Measurements from ENCODE around the gene PROK1.

Gene PROK1

DNA sequence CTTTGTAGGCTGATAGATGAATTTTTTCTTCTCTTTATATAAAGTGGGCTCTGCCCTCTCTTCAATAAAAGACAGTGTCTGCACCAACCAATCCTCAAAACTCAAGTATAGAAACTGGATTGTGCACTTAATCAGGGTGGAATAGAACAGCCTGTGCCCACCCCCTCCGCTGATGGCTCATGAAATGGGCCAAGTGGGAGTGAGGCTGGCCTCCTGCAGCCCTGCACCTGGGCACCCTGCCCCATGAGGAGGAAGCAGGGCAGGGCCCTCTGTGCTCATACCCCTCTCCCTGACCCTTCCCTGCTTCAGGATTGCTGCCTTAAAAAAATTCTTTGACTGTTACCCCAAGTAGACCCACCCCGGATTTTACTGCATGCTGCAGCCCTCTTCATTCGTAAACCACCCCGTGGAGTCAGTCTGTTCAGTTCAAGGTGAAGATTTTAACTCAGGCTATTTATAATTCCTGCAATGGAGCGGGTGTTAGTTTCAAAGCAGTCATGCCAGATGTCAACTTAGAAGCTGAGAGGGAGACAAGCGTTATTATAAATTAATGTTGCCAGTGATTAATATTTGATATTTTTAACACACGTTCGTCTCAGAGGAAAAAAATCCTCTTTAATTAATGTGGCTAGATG is 15.8 kb downstream of the PROK1 start:
- no peak for DNase-seq

DNA sequence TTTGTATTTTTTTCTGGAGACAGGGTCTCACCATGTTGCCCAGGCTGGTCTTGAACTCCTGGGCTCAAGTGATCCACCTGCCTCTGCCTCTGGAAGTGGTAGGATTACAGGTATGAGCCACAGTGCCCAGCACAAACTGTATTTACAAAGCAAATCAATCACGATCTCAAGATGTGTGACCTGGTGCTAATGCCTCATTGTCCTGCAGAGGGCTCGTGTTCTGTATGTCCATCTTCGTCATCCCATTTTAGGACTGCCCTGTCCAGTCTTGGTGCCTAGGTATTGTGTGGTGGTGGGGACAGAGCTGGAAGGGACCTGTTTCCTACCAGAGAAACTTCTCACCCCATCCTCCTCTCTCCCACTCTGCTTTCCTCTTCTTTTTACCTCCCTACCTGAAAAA is 20.2 kb downstream of the PROK1 start:
- DNase-seq, result no peak

DNA sequence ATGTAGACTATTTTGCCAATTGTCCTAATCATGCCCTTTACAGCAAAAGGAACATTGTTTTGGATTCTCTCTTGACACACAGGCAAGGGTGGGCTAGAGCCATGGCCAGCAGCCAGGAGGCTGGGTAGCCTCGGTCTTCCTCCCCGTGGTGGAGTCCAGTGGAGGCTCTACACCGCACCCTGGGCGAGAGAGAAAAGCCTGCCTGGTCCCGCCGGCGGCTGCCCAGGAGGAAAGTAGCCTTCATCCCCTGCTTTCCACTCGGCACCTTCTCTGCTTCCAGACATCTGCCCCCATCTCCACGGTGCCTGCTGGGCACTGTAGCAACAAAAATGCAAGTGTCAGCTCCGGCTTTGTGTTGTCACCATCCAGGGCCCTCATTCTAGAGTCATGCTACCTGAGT is 21.6 kb downstream of the PROK1 start:
- DNase-seq, result no peak

DNA sequence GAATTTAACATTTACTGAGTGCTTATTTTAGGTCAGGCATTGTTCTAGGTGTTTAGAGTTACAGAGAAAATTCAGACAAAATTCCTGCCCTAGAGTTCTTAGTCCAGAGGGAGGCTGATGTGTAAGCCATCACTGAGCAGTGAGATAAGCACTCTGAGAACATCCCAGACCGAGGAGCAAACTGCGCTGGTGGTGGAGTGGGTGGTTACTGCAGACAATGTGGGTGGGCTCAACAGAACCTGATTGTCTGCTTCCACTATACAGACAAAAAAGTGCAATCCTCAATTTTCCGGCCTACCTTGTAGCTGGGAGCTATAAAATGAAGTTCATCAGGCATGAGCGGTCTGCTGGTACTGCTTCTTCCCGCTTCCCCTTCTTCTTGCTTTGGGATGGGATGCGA is 23.5 kb downstream of the PROK1 start:
- DNase-seq, result no peak

DNA sequence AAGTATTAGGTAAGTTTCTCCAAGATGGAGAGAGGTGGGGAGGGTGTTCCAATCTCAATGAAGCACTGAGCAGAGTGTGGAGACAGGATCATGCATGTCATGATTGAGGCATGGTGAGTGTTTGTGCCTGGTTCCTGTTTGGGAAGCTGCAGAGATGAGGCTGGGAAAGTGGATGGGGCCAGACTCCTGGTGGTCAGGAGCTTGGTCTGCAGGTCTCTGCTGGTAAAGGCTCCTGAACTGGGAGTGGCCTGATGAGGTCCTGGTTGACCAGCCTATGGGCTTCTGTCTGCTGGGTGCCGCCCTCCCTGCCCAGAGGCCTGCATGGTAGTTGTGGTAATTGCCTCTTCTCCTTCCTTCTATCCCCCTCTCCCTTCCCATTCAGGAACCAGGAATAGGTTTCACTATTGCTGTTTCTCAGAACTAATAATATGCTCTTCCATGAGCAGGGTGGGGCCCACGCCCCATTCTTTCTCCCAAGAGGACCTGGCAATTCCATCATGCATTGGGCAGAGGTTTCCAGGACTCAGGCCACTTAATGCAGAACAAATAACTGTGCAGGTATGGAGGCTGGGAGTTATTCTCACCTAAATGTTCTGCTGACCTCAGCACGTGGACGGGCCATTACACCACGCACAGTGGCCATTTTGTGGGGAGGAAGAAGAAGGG is 24.5 kb downstream of the PROK1 start:
- DNase-seq, result no peak

DNA sequence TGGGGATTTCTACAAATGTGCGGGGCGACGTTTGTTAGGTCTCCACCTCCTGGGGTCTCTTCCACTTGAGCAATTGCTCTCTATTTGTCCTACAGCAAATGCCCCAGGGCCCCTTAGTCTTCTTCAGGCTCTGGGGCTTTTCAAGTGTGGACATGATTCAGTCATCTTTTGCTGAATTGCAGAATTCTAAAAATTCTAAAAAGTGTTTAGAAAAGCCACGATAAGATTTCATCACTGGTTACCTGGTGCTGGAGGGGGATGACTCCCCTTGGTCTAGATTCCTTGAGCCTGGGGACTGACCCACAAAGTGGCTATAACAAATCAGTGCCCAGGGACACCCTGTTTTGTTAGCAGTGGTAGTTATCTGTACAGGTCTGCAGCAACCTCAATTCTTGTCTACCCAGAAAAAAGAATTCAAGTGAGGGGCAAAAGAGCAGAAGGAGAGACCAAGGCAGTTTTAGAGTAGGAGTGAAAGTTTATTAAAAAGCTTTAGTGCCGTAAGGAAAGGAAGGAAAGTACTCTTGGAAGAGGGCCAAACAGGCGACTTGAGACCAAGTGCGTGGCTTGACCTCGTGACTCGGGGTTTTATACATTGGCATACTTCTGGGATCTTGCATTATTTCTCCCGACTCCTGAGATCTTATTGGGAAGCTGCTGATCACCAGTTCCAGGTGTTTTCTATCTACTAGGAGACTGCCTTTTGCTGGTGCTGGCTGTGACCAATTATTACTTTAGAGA is 25.2 kb downstream of the PROK1 start:
- DNase-seq, result no peak

DNA sequence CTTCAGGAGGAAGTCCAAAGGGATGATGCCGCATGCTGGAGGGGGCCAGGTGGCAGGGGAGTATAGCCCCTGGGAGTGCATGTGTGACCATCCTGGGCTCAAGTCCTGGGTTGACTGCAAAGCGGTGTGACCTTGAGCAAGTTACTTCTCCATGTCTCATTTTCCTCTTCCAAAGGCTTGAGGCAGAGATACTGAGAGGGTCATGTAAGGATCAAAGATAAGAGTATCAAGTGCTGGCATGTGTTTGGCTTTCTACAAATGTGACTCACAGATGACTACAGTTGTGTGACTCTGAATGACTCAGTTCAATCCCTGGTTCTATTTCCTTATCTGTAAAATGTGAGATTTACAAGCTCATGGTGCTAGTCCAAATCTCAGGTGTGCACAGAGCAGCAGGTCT is 26.1 kb downstream of the PROK1 start:
- DNase-seq, result no peak

DNA sequence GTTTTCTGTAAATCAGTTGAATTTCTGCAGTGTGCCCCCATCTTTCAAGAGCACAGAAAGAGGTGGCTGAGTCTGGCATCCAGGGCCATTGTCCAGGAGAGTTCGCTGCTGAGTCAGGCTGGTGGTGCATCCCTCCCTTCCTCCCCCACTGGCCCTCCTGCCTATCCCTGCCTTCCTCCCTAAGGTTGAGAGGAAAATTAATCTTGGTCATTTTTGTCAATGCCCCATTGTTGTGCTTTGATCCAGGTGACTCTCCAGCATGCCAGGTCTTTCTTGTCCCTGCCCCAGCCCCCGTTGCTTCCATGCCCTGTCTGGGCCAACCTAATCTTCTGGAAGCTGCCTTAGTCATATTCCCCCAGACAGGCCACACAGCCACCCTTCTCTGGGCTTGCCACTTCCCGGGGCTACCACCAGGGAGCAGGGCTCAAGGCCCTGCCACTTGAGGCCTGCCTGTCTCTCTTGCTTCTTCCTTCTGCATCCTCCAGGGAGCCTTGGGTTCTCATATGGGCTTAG is 26.6 kb downstream of the PROK1 start:
- no peak for DNase-seq

DNA sequence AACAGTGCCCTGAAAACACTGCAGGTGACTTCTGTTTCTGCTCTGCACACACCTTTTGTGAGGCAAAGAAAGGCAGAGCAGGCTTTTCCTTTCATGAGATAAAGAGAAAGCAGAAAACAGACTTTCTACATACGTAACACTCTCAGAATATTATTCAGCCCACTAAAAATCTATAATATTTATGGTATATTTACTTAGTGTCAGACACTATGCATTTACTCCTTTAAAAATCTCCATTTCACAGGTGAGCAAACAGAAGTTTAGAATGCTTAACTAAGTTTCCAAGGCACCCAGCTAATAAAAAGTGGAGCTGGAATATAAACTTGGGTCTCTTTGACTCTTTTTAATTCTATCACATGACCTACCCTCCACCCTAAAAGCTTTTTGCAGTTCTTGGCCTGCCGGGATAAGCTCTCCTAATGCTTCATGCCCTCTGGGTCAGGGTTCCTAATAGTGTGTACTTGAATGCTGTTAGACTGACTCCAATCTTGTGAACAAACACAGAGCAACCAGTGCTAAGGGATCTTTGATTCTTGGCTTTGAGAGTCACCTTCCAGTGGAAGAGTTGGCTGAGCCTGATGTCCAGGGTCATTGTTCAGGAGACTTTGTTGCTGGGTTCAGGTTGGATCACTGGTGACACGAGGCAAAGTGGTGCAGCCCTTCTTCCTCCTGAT is 27.2 kb downstream of the PROK1 start:
- no peak for DNase-seq

DNA sequence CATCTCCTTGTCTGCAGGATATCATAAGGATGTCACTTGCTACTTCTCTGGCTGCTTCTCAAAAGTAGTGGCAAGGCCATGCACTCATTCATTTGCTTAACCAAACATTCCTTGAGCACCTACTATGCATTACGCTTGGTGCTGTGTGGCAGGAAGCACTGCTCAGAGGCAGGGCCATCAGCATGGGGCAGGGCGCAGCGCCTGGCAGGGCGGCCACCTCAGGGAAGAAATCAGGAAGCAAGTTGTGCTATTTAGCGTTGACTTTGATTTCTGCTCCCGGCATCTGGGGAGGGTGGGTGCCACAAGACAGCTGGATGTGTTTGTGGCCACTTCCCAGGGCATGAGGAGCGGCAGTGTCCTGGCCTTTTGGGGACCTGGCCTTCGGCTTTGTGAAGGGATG is 27.9 kb downstream of the PROK1 start:
- DNase-seq, result no peak

DNA sequence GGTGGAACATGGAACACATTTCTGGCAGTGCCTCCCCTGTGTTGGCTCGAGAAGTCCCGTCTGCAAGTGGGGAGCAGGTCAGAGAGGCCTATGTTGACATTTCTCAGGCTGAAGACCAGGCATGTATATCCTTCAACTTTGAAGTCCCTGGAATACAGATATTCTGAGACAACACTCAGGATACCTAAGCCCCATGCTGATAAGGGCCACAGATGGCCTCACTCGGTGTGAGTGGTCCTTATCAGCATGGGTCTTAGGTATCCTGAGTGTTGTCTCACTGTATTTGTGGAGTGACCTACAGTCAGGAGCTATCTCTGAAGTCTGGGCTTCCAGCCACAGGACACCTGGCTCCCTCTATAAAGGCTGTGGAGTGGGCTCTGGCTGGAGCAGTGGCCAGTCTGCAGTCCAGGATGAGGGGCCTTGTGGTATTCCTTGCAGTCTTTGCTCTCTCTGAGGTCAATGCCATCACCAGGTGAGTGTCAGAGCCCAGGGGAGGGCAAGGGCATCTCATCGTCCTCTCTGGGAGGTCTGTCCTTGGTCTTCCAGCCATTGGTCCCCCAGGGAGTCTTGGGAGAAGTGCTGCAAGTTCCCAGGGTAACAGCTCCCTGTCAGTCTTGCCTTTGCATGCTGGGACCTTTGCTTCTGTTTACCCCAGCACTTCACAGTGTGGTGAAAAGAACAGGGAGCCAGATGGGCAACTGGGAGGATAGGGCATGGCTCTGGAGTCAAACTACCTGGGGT is 29.6 kb downstream of the PROK1 start:
- no peak for DNase-seq

DNA sequence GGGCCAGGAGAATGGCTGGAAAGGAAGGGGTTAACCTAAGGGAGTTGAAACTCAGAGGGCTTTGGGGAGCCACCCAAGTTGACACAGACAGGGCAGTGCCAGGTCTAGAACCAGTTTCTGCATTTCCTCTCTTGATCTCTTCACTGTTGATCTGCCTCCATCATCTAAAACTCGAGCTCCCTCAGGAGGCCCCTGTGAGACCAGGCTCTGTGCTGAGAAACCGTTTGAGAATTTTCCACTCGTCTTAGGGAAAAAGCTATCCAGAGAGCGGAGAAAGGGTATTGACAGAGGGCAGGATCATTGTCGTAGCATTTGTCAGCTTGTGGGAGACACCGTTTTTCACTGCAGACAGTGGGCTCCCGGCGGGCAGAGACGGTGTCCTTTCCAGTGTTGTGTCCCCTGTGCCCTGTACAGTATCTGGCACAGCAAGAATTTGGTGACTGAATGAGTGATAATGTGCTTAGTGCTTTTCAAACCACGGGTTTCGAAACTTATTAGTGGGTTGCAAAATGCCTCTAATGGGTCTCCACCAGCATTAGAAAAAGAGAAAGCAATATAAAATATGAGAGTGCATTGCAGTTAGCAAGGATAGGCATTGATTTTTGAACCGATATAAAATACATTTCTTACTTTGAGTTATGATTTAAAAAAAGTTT is 31.1 kb downstream of the PROK1 start:
- DNase-seq, result no peak

DNA sequence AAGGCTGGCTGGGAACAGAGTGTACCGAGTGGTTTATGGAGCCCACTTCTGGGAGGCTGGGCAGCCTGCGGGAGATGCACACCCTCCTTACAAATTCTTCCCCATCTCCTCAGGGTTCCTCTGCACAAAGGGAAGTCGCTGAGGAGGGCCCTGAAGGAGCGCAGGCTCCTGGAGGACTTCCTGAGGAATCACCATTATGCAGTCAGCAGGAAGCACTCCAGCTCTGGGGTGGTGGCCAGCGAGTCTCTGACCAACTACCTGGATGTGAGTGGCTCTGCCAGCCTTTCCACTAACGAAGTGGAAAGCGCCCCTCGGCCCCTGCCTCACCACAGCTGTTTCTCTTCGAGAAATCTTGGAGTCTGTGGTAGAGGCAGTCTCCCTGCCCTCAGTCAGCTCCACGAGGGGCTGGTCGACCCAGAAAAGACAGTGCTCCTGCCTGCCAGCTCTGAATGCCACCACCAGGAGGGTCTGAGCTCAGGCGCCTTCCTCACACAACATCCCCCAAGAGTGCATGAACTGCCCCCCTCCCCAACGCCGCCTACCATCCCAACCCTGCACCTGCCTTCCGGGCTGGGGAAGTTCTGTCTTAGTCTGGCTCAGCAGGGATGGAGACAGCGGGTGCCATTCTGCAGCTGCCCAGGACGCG is 31.8 kb downstream of the PROK1 start:
- no peak for DNase-seq

DNA sequence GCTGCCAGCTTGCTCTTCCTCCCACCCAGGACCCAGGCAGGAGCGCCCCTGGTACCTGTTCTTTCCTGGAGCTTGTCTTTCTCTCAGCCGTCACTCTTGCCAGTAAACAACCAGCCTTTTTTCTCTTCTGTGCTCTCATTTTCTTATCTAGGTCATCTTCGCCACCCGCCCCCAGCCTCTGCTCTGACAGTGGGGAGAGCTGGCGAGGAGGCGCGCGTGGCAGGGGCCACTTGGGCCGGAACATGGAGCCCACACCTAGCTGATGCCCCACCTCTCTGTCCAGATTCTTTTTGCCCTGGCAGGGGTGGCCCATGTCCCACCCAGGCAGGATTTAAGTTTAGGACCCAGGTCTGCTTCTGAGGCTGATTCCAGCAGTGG is 32.3 kb downstream of the PROK1 start:
- no peak for DNase-seq

DNA sequence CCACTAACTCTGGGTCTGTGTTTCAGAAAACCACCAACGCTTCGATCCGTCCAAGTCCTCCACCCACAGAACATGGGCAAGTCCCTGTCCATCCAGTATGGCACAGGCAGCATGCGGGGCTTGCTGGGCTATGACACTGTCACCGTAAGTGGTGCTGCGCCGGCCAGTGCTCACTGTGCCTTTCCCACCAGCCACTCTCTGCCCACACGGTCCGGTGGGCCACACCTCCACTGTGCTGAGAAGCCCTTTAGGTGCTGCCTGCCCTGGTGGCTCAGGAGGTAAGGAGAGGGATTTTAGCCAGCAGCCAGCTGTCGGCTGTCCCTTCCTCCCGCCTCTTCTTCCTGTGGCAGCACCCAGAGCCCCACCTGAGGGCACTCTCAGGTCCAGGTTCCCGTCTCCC is 33.9 kb downstream of the PROK1 start:
- no peak for DNase-seq

DNA sequence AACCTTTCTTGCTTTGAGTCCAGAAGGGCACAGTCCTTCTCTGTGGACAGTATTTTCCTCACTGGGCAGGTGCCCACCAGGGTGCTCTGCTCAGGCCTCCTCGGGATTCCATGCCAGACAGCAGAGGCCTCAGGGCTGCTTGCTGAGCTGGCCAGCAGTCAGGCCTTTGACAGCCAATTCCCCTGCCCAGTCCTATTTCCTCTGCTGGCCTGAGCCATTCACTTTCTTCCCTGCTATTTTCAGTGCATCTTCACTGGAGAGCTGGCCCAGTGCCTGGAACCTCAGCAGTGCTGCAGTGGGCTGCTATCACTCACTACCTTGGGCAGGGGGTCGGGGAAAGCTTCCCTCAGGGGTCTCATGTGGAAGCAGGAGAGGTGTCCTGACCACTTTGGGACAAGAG is 34.8 kb downstream of the PROK1 start:
- DNase-seq, result no peak

DNA sequence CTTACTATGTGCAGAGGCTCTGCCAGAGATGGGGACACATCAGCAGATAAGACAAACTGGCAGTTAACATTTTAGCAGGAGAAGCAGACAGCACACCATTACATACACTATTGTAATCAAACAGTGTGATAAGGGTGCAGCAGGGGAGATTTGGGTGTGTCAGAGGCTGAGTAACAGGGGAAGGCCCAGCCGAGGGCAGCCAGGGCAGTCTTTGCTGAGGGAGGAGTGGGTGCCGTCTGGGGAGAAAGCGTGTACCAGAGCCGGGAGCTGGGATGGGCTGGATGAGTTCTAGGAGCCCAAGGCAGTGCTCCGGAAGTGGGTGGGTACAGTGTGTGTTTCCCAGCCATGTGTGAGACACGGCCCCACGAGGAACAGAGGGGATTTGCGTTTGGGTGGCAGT is 36.8 kb downstream of the PROK1 start:
- no peak for DNase-seq

DNA sequence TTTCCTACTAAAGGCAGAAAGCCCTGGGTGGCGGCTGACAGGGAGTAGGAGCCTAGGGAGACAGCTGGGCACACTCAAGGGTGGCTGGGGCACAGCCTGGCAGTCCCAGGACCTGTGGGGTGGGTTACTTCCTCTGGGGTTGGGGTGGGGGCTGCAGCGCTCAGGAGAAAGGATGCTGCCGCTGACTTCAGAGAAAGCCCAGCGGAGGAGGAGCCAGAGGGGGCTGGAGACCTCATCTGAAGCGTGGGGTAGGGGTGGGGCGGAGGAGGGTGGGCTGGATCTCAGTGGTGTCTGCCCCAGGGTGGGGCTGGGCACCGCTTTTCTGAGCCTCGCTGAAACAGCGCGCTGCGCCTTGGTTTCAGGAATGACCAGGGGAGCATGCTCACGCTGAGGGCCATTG is 37.2 kb downstream of the PROK1 start:
- DNase-seq, result no peak

DNA sequence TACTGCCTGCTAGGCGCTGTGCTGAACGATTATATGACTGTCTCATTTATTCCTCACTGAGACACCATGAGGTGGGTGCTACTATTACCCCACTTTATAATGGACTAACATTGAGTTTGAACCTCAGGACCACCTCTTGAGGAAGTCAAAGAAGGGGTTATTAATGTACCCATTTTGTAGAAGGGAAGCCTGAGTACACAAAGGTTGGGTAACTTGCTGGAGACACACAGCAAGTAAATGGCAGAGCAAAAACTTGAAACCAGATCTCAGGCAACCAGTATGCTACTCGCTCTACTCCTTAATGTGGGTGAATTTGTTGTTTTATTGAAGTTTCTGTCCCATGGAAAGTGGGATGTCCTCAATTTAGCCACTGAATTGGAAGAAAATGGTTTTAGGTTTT is 37.9 kb downstream of the PROK1 start:
- DNase-seq, result no peak

DNA sequence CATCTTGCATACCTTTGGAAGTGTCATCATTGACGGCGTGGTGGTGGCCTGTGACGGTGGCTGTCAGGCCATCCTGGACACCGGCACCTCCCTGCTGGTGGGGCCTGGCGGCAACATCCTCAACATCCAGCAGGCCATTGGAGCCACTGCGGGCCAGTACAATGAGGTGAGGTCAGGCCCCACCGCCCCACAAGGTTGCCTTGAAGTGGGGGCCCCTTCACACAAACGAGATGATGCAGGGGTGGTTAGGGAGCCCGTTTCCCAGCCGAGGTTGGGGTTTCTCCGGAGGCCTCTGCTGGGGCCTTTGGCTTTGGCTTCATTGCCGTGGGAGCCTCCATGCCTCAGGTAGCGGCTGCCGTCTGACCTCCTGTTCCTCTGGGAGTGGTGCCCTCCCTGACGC is 38.5 kb downstream of the PROK1 start:
- DNase-seq, result no peak

DNA sequence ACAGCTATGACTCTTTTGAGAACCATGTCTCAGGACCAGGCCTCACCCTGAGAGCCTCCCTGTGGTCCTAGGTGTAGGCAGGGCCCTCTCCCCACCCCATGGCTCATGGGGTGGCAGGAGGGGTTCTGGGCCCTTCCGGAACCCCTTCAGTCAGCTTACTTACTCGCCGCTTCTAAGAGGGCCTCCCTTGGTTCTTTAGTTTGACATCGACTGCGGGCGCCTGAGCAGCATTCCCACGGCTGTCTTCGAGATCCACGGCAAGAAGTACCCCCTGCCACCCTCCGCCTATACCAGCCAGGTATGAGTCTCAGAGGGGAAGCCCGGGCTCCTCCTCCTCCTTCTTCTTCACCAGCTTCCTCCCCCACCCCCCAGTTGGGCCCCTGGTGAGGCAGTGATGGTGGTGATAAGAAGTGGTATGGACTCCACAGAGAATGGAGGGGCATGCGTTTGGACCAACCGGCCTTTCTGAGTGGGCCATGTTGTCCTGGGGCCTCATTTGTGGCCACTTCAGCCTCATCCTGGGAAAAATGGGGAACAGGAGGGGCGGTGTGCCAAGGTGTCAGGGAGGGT is 39.1 kb downstream of the PROK1 start:
- DNase-seq, result no peak
